Measurements from ENCODE around the gene ITGA5. TPM values are rescaled to one million over a fixed set of nuclear protein-coding genes. Genes with fewer than 3 reads are reported as not detected.

Gene ITGA5
- total RNA-seq, 1 experiment from 2014 or later: 75.8 TPM

GRCh38 chr12:54412786-54413185 lies 6.3 kb downstream of the ITGA5 start:
- in situ Hi-C loops (cut with HindIII; ENCODE audit: low pct_unique_long_range_greater_than_20kb, low sequenced_read_pairs) (no loop called here), intact Hi-C loops (cut with micrococcal nuclease; ENCODE audit: unreplicated experiment) (no loop called here)
- Histone ChIP-seq H3K27me3 (ENCODE audit: control insufficient read depth, insufficient read depth, low read length) (no peaks in the 10 kb centered on the region), H3K9me3 (ENCODE audit: control insufficient read depth, insufficient read depth, low read depth, low read length) (no peaks in the 10 kb centered on the region), H3K4me3 (ENCODE audit: low read depth in 2 of 2, low read length in 2 of 2) (no peak overlapping the region), H3K27ac (ENCODE audit: low read length) (no peak overlapping the region), H3K4me1 (ENCODE audit: control insufficient read depth, insufficient read depth, low read length) (peaks cover 24% of the 10 kb centered on the region), H3K36me3 (ENCODE audit: control insufficient read depth, insufficient read depth, low read length) (no peaks in the 10 kb centered on the region; the same call in 1 of the 2 replicates)
- TF ChIP-seq TCF7L2 (IDR thresholded peaks at IDR 0.05; ENCODE audit: low read depth, low read length) (no peak), SIN3A (IDR thresholded peaks at IDR 0.05; ENCODE audit: borderline replicate concordance, insufficient read depth, low read depth, low read length) (no peak), CTCF (IDR thresholded peaks at IDR 0.05) (no peak), REST (IDR thresholded peaks at IDR 0.05; ENCODE audit: insufficient read depth in 1 of 2, low read depth in 2 of 2, low read length in 1 of 2) (no peak), POLR2AphosphoS5 (IDR thresholded peaks at IDR 0.05; ENCODE audit: low read depth, low read length) (no peak)
- POLR2A ChIA-PET: no interaction called here
- no TSS peak for BruUV-seq (replicated peaks)
- ATAC-seq (no peak), DNase-seq (ENCODE audit: low read depth, low spot score) (no peak)
- CTCF ChIA-PET: interaction anchor here (0.8 to 1.0 kb wide), 2 partner anchors 9 to 13 kb away, joined by 3 read pairs; no protein-coding TSS in a partner anchor

GRCh38 chr12:54412348-54412747 lies 6.7 kb downstream of the ITGA5 start:
- no peak for TF ChIP-seq SIN3A (IDR thresholded peaks at IDR 0.05; ENCODE audit: borderline replicate concordance, insufficient read depth, low read depth, low read length)
- in situ Hi-C loops (cut with HindIII; ENCODE audit: low pct_unique_long_range_greater_than_20kb, low sequenced_read_pairs): no loop called here
- H3K27me3 ChIP-seq (ENCODE audit: control insufficient read depth, insufficient read depth, low read length): no peaks in the 10 kb centered on the region
- no peak overlapping the region for H3K27ac ChIP-seq (ENCODE audit: low read length)
- ATAC-seq (no peak), DNase-seq (ENCODE audit: low read depth, low spot score) (no peak)
- BruUV-seq (replicated peaks): no TSS peak
- CTCF ChIA-PET: interaction anchor here (0.8 to 1.0 kb wide), 2 partner anchors 9 to 13 kb away, joined by 3 read pairs; no protein-coding TSS in a partner anchor
- H3K4me1 ChIP-seq (ENCODE audit: control insufficient read depth, insufficient read depth, low read length): peaks cover 24% of the 10 kb centered on the region
- POLR2A ChIA-PET: no interaction called here
- no peaks in the 10 kb centered on the region for H3K9me3 ChIP-seq (ENCODE audit: control insufficient read depth, insufficient read depth, low read depth, low read length)
- intact Hi-C loops (cut with micrococcal nuclease; ENCODE audit: unreplicated experiment): no loop called here
- H3K36me3 ChIP-seq (ENCODE audit: control insufficient read depth, insufficient read depth, low read length): no peaks in the 10 kb centered on the region; the same call in 1 of the 2 replicates
- no peak overlapping the region for H3K4me3 ChIP-seq (ENCODE audit: low read depth in 2 of 2, low read length in 2 of 2)

- intact Hi-C loops (cut with micrococcal nuclease; ENCODE audit: unreplicated experiment) (no loop called here), in situ Hi-C loops (cut with HindIII; ENCODE audit: low pct_unique_long_range_greater_than_20kb, low sequenced_read_pairs) (no loop called here)
- Histone ChIP-seq H3K4me3 (ENCODE audit: low read depth in 2 of 2, low read length in 2 of 2) (no peak overlapping the region), H3K9me3 (ENCODE audit: control insufficient read depth, insufficient read depth, low read depth, low read length) (no peaks in the 10 kb centered on the region), H3K27me3 (ENCODE audit: control insufficient read depth, insufficient read depth, low read length) (no peaks in the 10 kb centered on the region), H3K36me3 (ENCODE audit: control insufficient read depth, insufficient read depth, low read length) (no peaks in the 10 kb centered on the region; the same call in 1 of the 2 replicates), H3K4me1 (ENCODE audit: control insufficient read depth, insufficient read depth, low read length) (peaks cover 19% of the 10 kb centered on the region), H3K27ac (ENCODE audit: low read length) (no peak overlapping the region)
- DNase-seq (ENCODE audit: low read depth, low spot score): peak; percentile 82
- peak; percentile 67 for ATAC-seq
- TF ChIP-seq TCF7L2 (IDR thresholded peaks at IDR 0.05; ENCODE audit: low read depth, low read length) (no peak), POLR2AphosphoS5 (IDR thresholded peaks at IDR 0.05; ENCODE audit: low read depth, low read length) (no peak), CTCF (IDR thresholded peaks at IDR 0.05) (no peak), REST (IDR thresholded peaks at IDR 0.05; ENCODE audit: insufficient read depth in 1 of 2, low read depth in 2 of 2, low read length in 1 of 2) (no peak), SIN3A (IDR thresholded peaks at IDR 0.05; ENCODE audit: borderline replicate concordance, insufficient read depth, low read depth, low read length) (no peak)
- ChIA-PET POLR2A (interaction anchor here (0.5 kb wide), 1 partner anchor 16 kb away, joined by 3 read pairs; no protein-coding TSS in a partner anchor), CTCF (interaction anchor here (1.6 to 1.7 kb wide), 2 partner anchors 12 to 27 kb away, joined by 6 to 7 read pairs; no protein-coding TSS in a partner anchor)
- no TSS peak for BruUV-seq (replicated peaks)
Measured at GRCh38 chr12:54411391-54412241, 7.5 kb downstream of the ITGA5 start.

Data from Panc1 (cell line).